GM12891 (cell line): Measurements from ENCODE around the gene SEPTIN2.
A peak's percentile ranks its signal among the peaks of the same experiment; 100 is the strongest.
"Not testable (repeated sequence)": the region's sequence is repeated elsewhere in the genome, so short reads cannot be mapped to it uniquely, and the experiment has no call there.

ENCODE experiments used
- DNase-seq: peaks from one replicate; pipeline ENCODE4 v3.0.0; 2011; ENCODE audit warnings: low spot score; ENCODE audit not compliant: insufficient read length
- FAIRE-seq: peaks from 2 replicates; lab custom pipeline; 2011; peaks lifted over from hg19 to GRCh38; lab: Jason Lieb, UNC
- PAX5 ChIP-seq: IDR thresholded peaks from 2 replicates; pipeline ENCODE4 v1.6.1; 2011; ENCODE audit warnings: low read length, moderate library complexity, mild to moderate bottlenecking; ENCODE audit not compliant: insufficient read depth, severe bottlenecking
- POLR2A ChIP-seq: IDR thresholded peaks from 2 replicates; pipeline ENCODE4 v1.6.1; 2011; ENCODE audit warnings: low read depth, low read length, control low read depth
- POLR2AphosphoS5 ChIP-seq: IDR thresholded peaks from 2 replicates; pipeline ENCODE4 v1.6.1; 2011; ENCODE audit warnings: low read depth, low read length, control low read depth
- POU2F2 ChIP-seq: IDR thresholded peaks from 2 replicates; pipeline ENCODE4 v1.6.1; 2011; ENCODE audit warnings: low read depth, mild to moderate bottlenecking, control low read depth, low read length, moderate library complexity
- SPI1 ChIP-seq: IDR thresholded peaks from 2 replicates; pipeline ENCODE4 v1.6.1; 2011; ENCODE audit warnings: low read depth, low read length, control low read depth
- TAF1 ChIP-seq: IDR thresholded peaks from 2 replicates; pipeline ENCODE4 v1.6.1; 2011; ENCODE audit warnings: low read depth, low read length, control low read depth

The SEPTIN2 gene

GRCh38 chr2:241376808-241377207 is 61.1 kb downstream of the SEPTIN2 start:
- no peak for FAIRE-seq
- TF ChIP-seq POLR2A (no peak), POLR2AphosphoS5 (no peak), TAF1 (no peak), POU2F2 (no peak)

GRCh38 chr2:241378816-241379215 is 63.1 kb downstream of the SEPTIN2 start:
- TF ChIP-seq TAF1 (no peak), POLR2A (no peak), SPI1 (no peak), PAX5 (no peak)
- FAIRE-seq = peak; percentile 9
- DNase-seq = no peak

More at GRCh38 chr2:241376808-241377207, 61.1 kb downstream of the SEPTIN2 start:
- no peak for DNase-seq

DNA sequence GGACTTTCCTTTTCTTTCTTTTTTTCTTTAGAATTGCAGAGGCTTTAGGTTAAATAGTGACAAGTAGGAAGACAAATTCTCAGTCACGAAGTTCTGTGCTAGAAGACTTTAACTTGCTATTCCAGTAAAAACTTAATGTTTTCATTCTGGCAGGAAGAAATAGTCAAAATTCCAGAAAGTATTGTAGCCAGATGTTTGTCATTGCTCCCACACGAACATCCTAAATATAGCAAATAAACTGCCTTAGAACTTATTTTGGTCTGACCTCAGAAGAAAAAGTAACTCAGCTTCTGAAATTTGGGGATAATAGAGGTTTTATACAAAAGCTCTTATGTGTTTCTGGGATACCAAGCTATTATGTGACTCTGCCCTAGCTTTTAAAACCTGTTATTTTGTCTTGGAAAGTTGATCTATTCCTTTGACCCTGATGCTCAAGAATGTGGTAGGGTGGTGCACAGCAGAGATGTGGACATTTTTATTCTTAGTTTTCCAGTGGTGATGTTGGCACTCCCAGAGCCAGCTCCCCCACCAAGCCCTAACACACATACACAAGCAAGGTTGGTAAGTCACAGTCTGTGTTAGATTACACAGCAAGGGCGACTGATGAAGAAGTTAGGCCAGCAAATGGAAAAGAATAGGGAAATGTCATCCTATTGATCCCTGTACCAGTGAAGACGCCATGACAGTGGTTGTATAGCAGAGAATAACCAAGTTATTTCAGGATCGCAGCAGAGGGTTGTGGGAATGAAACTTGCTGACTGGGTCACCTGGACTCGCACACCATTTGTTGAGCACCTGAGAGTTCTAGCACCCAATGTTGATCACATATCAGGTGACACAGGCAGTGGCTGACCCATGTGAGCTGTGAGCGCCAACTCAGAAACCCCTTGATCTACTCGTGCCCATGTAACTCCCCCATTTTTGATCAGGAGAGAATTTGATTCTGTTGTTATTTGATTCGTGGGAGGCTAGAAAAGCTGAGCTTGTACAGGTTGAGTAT is 64.1 kb downstream of the SEPTIN2 start:
- TF ChIP-seq PAX5 (no peak), TAF1 (no peak), SPI1 (no peak), POU2F2 (no peak), POLR2AphosphoS5 (no peak), POLR2A (no peak)
- FAIRE-seq (no peak), DNase-seq (no peak)

- TF ChIP-seq POLR2AphosphoS5 (no peak), PAX5 (no peak), TAF1 (no peak), SPI1 (no peak), POU2F2 (no peak), POLR2A (no peak)
- FAIRE-seq (no peak), DNase-seq (no peak)
Observed at GRCh38 chr2:241381872-241382271, 66.1 kb downstream of the SEPTIN2 start.

- DNase-seq, FAIRE-seq: not testable (repeated sequence)
Observed at GRCh38 chr2:241385450-241385849, 69.7 kb downstream of the SEPTIN2 start.

DNA sequence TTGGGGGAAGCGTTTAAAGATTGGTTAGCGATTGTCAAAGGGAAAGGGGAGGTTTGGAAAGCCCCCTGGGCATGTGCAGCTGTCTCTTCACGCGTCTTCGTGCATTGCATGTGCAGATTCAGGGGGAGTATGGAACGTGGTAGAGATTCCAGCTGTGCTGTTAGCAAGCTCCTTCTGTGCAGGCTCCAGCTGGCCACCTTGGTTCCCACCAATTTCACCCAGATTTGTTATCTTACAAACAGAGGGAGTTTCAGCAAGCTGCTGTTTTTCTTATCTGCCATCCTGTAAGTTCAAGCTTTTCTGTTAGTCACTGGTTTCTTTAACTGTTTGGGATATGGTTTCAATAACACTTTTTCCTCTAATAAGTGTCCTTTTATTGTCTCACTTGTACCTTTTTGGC is 70.8 kb downstream of the SEPTIN2 start:
- no peak for FAIRE-seq
- TF ChIP-seq POLR2A (no peak), TAF1 (no peak), POU2F2 (no peak), PAX5 (no peak), SPI1 (no peak)
- no peak for DNase-seq

DNA sequence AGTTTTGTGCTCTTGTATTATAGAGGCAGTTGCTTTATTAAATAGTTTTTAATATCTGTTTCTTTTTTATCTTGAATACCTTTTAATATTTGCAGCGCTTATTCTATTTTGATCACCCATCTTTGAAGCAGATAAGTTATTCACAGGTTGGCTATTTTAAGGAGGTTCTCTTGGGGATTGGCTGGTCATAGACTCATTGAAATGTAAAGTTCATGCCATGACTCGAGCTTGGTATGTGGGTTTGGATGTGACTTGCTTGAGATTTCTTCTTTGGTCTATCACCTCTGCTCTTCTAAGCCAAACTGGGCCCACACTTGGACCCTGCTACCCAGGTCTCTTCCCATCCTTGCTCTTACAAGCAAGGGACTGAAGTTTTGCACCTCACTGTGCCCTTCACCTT is 74.0 kb downstream of the SEPTIN2 start:
- FAIRE-seq = peak; percentile 20
- no peak for DNase-seq
- no peak for TF ChIP-seq PAX5

DNA sequence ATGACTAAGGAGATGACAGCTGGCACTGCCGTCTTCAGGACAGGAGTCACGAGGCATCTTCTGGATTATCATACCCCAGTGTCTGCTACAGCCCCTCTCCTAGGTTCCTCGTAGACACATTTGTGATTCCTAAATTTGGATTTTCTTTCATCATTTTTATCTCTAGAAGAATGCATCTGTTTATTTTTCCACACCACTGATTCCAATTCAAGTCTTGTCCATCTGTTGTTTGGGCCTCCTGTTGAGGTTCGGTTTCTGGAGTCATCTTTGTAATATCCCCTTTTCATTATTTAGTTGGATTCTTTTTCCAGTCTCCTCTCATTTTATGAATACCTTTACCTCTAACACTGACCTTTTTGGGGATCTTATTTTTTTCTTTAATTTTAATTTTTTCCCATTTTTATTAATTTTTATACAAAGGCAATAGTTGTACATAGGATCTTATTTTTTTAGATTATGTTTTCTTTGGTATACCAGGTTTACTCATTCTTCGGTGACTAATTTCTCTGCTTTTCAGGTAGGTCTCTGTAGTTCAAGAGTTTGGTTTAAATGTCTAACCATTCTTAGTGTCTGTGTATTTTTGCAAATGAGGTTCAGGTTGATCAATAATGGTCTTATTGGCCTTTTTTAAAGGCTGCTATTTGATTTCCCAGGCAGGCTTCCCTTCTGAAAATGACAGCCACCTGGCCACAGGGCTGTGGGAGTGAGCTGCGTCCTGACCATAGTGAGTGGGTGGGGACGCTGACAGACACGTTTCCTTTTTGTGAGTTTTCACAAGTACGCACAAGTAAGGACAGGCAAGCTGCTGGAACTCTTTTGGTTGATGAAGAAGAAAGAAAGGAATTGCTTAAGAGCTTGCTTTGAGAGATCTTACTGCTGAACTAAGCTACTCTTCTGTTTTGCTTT is 74.8 kb downstream of the SEPTIN2 start:
- TF ChIP-seq PAX5 = no peak
- TF ChIP-seq TAF1 = no peak
- peak; percentile 34; the same call in 1 of the 2 replicates for TF ChIP-seq SPI1
- FAIRE-seq (peak; percentile 78), DNase-seq (no peak)

GRCh38 chr2:241391892-241392665 is 76.4 kb downstream of the SEPTIN2 start:
- TF ChIP-seq TAF1 = no peak
- TF ChIP-seq SPI1 = no peak
- TF ChIP-seq POLR2AphosphoS5 = no peak
- TF ChIP-seq POU2F2 = no peak
- TF ChIP-seq PAX5 = no peak
- no peak for TF ChIP-seq POLR2A
- FAIRE-seq (no peak), DNase-seq (no peak)

GRCh38 chr2:241392753-241393152 is 77.0 kb downstream of the SEPTIN2 start:
- DNase-seq, FAIRE-seq: not testable (repeated sequence)
- TF ChIP-seq SPI1 = peak; percentile 53; the same call in 1 of the 2 replicates
